Astrocyte of the spinal cord (primary cell): ENCODE measurements around the gene ZNRF1.

Experiments
- DNase-seq: peaks from one replicate; pipeline ENCODE4 v3.0.0; 2011; ENCODE audit warnings: low read depth, low spot score
- H3K4me3 ChIP-seq: 2 replicates; pipeline ENCODE4 v1.5.1; 2011; ENCODE audit warnings: low read depth, mild to moderate bottlenecking, low read length, moderate library complexity
- in situ Hi-C: cut with HindIII; loops from 2 replicates; pipeline ENCODE4 v1.10.0; 2017; ENCODE audit warnings: low sequenced_read_pairs
- TF ChIP-seq, protein P1 (sequence below): IDR thresholded peaks from 2 replicates; pipeline ENCODE4 v1.5.1; 2012; ENCODE audit warnings: low read depth, mild to moderate bottlenecking, low read length, inconsistent platforms

The ZNRF1 gene

DNA sequence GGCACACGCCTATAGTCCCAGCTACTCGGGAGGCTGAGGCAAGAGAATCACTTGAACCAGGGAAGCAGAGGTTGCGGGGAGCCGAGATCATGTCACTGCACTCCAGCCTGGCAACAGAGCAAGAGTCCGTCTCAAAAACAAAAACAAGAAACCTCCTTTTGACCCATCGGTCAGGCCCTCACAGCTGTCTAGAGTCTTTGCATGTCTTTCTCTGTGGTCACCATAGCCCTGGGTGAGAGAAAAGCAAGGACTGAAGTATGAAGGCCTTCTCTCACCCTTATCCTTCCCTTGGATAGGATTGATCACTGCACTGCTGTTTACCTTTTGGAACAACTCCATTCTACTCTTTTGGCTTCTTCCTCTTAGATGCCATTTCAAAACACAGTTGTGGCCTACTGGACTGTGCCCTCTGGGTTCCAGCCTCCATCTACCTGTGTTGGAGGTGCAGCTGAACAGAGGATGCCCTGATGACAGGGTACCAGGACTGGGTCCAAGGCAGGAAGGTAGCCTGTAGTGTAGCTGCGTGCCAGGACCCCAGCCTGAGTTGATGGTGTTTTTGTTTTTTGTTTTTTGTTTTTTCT, 80.6 kb downstream of the ZNRF1 start:
- no peak for DNase-seq
- TF ChIP-seq, protein P1, sequence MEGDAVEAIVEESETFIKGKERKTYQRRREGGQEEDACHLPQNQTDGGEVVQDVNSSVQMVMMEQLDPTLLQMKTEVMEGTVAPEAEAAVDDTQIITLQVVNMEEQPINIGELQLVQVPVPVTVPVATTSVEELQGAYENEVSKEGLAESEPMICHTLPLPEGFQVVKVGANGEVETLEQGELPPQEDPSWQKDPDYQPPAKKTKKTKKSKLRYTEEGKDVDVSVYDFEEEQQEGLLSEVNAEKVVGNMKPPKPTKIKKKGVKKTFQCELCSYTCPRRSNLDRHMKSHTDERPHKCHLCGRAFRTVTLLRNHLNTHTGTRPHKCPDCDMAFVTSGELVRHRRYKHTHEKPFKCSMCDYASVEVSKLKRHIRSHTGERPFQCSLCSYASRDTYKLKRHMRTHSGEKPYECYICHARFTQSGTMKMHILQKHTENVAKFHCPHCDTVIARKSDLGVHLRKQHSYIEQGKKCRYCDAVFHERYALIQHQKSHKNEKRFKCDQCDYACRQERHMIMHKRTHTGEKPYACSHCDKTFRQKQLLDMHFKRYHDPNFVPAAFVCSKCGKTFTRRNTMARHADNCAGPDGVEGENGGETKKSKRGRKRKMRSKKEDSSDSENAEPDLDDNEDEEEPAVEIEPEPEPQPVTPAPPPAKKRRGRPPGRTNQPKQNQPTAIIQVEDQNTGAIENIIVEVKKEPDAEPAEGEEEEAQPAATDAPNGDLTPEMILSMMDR = no peak
- no peak overlapping the region for H3K4me3 ChIP-seq
- in situ Hi-C loops = no loop called here

DNA sequence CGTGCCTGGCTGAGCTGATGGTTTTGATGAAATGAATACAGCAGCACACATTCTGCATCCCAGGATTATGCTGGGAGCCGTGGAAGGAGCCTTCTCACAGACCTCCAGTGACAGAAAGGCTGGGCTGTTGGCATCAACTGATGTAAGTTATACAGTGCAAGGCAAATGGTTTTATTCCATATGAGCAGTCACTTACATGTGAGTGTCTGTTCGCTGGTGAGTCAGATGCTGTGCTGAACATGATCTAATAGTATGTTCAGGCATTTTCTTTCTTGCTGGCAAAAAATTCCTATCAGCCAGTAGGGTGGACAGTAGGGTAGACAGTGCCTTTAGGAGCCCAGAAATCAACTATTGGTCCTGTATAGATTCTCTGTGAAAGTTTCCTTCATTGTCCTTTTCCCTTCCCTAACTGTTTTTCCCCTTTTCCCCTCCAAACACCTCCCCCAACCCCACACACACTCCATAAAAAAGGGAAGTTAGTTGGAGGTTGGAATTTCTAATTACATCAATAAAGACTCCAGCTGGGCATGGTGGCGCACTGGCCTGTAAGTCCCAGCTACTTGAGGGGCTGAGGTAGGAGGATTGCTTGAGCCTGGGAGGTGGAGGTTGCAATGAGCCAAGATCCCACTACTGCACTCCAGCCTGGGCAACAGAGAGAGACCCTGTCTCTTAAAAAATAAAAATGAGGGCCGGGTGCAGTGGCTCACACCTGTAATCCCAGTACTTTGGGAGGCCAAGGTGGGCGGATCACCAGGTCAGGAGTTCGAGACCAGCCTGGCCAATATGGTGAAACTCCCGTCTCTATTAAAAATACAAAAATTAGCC, 81.6 kb downstream of the ZNRF1 start:
- in situ Hi-C loops = no loop called here
- H3K4me3 ChIP-seq = no peak overlapping the region
- TF ChIP-seq, protein P1 = no peak
- peak; percentile 54 for DNase-seq

DNA sequence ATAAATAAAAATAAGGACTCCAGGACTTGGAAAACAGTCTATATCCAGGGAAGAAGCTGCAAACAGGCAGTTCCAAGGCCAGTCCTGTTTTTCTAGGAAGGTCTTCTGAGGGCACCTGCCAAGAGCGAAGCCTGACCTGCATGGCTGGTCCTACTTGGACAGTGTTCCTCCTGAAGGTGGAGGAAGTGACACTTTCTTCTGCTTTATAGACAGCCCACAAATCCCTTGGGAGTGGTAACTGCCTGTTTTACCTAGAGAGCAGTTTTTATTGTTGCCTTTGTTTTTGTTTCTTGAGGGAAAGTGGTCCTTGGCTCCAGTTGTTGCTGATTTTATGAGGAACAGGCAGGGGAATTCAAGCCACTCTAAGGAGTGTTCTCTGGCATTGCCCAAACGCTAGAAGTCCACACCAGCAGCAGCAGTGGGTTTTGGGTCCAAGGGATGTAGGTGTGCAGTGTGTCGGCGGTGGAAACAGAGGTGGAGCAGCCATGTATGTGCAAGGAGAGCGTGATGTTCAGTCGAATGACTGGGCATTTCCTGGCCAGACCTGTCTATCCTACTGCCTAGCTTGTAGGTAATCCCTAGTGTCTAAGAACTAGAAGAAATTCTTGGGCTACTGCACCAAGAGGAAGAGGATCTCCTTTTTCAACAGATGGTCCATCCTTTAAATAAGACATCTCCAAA, 82.5 kb downstream of the ZNRF1 start:
- no peak overlapping the region for H3K4me3 ChIP-seq
- TF ChIP-seq, protein P1 = no peak
- in situ Hi-C loops = no loop called here
- DNase-seq = no peak

DNA sequence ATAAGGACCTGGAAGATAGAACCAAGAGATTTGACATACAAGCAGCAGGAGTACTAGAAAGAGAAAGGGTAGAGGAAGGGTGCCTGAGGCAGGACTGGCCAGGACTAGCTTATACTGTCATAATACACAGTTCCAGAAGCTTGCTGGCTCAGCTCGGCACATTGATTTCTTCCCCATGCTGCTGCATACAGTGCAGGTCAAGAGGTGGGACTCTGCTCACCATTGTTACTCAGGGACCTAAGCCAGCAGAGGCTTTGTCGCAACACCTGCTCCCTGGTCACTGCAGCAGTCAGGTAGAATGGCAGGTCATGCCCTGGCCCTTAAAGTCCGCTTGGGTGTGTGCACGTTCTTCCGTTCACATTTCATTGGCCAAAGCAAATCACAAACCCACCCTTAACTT, 85.0 kb downstream of the ZNRF1 start:
- H3K4me3 ChIP-seq = no peak overlapping the region
- in situ Hi-C loops = no loop called here
- TF ChIP-seq, protein P1 = no peak
- DNase-seq = no peak

DNA sequence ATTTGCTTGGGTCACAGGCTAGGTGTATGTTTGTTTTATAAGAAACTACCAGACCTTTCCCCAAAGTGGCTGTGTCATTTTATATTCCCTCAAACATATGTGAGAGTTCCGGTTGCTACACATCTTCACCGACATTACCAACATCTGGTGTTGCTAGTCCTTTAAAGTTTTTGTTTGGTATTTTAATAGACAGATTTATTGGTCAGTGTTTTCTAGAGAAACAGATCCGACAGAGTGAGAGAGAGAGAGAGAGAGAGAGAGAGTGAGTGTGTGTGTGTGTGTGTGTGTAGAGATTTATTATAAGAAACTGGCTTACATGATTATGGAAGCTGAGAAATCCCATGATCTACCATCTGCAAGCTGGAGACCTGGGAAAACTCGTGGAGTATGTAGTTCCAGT, 86.7 kb downstream of the ZNRF1 start:
- no peak overlapping the region for H3K4me3 ChIP-seq
- DNase-seq = no peak
- TF ChIP-seq, protein P1 = no peak
- in situ Hi-C loops = no loop called here

DNA sequence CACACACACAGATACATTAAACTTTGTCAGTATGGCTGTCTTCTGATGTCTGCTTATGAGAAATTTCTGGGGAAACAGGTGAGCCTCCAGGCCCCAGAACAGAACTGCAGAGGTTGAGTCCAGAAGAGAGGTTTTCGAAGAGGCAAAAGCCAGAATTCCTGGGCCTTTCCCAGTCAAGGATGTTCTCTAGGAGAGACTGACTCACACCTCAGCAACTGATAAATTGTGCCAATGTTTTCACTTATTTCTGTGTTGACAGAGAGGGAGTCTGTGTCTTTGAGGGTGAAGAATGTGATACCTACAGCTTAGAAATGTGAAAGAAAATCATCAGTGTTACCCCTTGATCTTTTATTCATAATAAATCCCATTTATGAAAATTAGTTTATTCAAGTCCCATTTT, 87.5 kb downstream of the ZNRF1 start:
- H3K4me3 ChIP-seq = no peak overlapping the region
- in situ Hi-C loops = no loop called here
- DNase-seq = no peak
- TF ChIP-seq, protein P1 = no peak
